A549 (cell line): ENCODE measurements around the gene CHST2.

ENCODE experiments used
- BHLHE40 ChIP-seq: IDR thresholded peaks from 2 replicates; pipeline ENCODE4 v1.6.1; 2012; ENCODE audit warnings: low read depth, low read length, inconsistent platforms
- CTCF ChIP-seq: fragments of >200 bp; sonication (Bioruptor Twin); formaldehyde crosslinking; IDR thresholded peaks from 3 replicates; pipeline ENCODE4 v1.5.1; 2016
- EP300 ChIP-seq, 2 experiments: fragments of >200 bp; sonication (Bioruptor Twin); formaldehyde crosslinking; IDR thresholded peaks; 2 replicates in 1 of 2; 3 replicates in 1 of 2; pipeline ENCODE4 v1.6.1; 2016 to 2017
- NFE2L2 ChIP-seq: fragments of 150-350 bp; conservative IDR thresholded peaks from 2 replicates; pipeline ENCODE4 v1.6.1; 2014; ENCODE audit warnings: low read length
- POLR2A ChIP-seq: IDR thresholded peaks from 2 replicates; pipeline ENCODE4 v1.6.1; 2012; ENCODE audit warnings: mild to moderate bottlenecking, low read length
- RAD21 ChIP-seq, 2 experiments: fragments of >200 bp in 1 of 2; sonication (Bioruptor Twin) in 1 of 2; formaldehyde crosslinking in 1 of 2; IDR thresholded peaks in 1 of 2; conservative IDR thresholded peaks in 1 of 2; 2 replicates in 1 of 2; 3 replicates in 1 of 2; pipeline ENCODE4 v1.6.1; 2012 to 2018; ENCODE audit warnings: inconsistent platforms in 1 of 2
- SMC3 ChIP-seq: fragments of >200 bp; sonication (Bioruptor Twin); formaldehyde crosslinking; IDR thresholded peaks from 3 replicates; pipeline ENCODE4 v1.6.1; 2018; ENCODE audit warnings: inconsistent platforms

GRCh38 chr3:143139762-143140161 is 20.2 kb downstream of the CHST2 start:
- TF ChIP-seq EP300 (IDR thresholded peaks at IDR 0.05) (no peak), CTCF (no peak), BHLHE40 (no peak), SMC3 (no peak), NFE2L2 (no peak), POLR2A (no peak), RAD21 (conservative IDR thresholded peaks at IDR 0.05 in 1 of 2, IDR thresholded peaks at IDR 0.05 in 1 of 2) (no peak)
